Mesodermal cell (in vitro differentiated cells): ENCODE data around the gene SLC46A3. TPM values are rescaled to one million over a fixed set of nuclear protein-coding genes. Genes with fewer than 3 reads are reported as not detected.

Experiments used
- H3K27ac ChIP-seq: 2 replicates; pipeline ENCODE4 v1.7.0; 2013; ENCODE audit warnings: mild to moderate bottlenecking, low read depth, low read length, moderate library complexity; ENCODE audit not compliant: severe bottlenecking
- H3K36me3 ChIP-seq: 2 replicates; pipeline ENCODE4 v1.7.1; 2013; ENCODE audit warnings: mild to moderate bottlenecking, low read length, moderate library complexity; ENCODE audit not compliant: control insufficient read depth, insufficient read depth
- H3K4me1 ChIP-seq: one replicate; pipeline ENCODE4 v1.7.1; 2013; ENCODE audit warnings: mild to moderate bottlenecking, low read length; ENCODE audit not compliant: insufficient read depth, control insufficient read depth, poor library complexity, severe bottlenecking
- H3K4me3 ChIP-seq: 2 replicates; pipeline ENCODE4 v1.7.0; 2013; ENCODE audit warnings: low read length, control low read depth, mild to moderate bottlenecking; ENCODE audit not compliant: insufficient read depth, poor library complexity, severe bottlenecking; ENCODE audit errors: extremely low read depth
- H3K9me3 ChIP-seq: 2 replicates; pipeline ENCODE4 v1.7.1; 2013; ENCODE audit warnings: mild to moderate bottlenecking, low read length, moderate library complexity; ENCODE audit not compliant: control insufficient read depth
- WGBS, 2 experiments: methylation state at CpG; one replicate each; pipeline ENCODE4 v1.1.5; 2013; ENCODE audit warnings: missing lambda C conversion rate in 2 of 2; ENCODE audit not compliant: insufficient coverage in 2 of 2; 5-methylcytosine and 5-hydroxymethylcytosine counted together
- polyA plus RNA-seq, 2 experiments: library from polyadenylated mRNA; stranded (reverse); fragments of 50-300 nt; gene quantifications; one replicate each; pipeline ENCODE4 v1.2.3, GENCODE V29; 2013

SLC46A3 gene, protein sequence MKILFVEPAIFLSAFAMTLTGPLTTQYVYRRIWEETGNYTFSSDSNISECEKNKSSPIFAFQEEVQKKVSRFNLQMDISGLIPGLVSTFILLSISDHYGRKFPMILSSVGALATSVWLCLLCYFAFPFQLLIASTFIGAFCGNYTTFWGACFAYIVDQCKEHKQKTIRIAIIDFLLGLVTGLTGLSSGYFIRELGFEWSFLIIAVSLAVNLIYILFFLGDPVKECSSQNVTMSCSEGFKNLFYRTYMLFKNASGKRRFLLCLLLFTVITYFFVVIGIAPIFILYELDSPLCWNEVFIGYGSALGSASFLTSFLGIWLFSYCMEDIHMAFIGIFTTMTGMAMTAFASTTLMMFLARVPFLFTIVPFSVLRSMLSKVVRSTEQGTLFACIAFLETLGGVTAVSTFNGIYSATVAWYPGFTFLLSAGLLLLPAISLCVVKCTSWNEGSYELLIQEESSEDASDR
- polyA plus RNA-seq (2013, experiment 1 of 2): 20.7 TPM
- 20.3 TPM for polyA plus RNA-seq (2013, experiment 2 of 2)

DNA sequence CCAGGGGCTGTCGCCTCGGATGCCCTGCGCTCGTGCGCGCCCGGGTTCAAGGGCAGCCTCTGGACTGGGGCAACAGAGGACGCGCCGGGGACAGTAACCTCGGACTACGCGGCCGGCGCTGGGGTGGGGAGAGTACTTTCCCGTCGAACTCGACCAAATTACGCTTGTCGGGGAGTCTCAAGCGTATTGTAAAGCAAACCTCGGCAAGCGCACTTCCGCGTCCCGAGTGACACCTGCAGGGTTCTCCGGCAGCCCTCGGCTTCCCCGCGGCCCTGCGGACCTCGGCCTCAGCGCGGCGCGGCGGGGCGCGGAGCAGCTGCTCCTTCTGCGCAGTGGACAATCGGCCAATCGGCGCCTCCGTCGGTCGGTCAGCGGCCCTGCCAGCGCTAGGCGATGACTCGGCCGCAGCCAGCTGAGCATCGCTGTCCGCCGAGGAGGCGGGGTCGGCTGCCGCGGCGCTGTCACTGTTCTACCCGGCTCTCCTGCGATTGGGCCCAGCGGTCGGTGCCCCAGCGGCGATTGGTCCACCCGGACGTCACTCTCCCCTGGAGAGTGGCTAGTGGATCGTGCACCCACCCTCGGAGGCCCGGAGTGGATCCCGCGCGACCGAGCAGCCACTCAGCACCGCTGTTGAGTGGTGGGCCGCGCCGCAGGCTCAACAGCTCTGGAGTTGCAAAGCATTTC lies at the start of gene SLC46A3:
Gene SLC46A3 (minus strand): TSS at position 428 of the 684 bp plus-strand sequence. CDS start 972 bp downstream, outside the sequence.
- peak within 1 kb of the TSS; percentile 63 for H3K4me3 ChIP-seq
- H3K27ac ChIP-seq: peak within 1 kb of the TSS; percentile 46
- H3K4me1 ChIP-seq: peaks cover 21% of the 10 kb centered on the region
- no peaks in the 10 kb centered on the region for H3K36me3 ChIP-seq
- 0 to 1% methylated on average over 53 to 69 of the region's 78 CpGs for WGBS, 2 experiments
- H3K9me3 ChIP-seq: no peaks in the 10 kb centered on the region

DNA sequence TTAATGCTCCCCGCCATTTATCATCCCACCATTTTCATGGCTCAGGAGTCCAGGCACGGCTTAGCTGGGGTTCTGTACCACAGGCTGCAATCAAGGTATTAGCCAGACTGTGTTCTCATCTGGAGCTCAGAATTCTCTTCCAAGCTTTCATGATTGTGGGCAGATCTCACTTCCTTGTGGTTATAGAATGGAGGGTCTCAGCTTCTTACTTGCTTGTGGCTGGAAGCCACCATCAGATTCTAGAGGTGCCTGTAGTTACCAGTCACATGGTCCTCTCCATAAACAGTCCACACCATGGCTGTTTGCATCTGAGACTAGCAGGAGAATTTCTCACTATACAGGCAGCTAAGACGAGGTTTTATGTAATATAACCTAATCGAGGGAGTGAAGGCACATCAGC lies 45.1 kb upstream of the SLC46A3 start:
- 82 to 100% methylated on average over 3 to 4 of the region's 4 CpGs for WGBS, 2 experiments
- H3K4me3 ChIP-seq: no peak overlapping the region
- no peaks in the 10 kb centered on the region for H3K36me3 ChIP-seq
- peaks cover 2% of the 10 kb centered on the region for H3K4me1 ChIP-seq
- H3K9me3 ChIP-seq: peaks cover 4% of the 10 kb centered on the region
- no peak overlapping the region for H3K27ac ChIP-seq

DNA sequence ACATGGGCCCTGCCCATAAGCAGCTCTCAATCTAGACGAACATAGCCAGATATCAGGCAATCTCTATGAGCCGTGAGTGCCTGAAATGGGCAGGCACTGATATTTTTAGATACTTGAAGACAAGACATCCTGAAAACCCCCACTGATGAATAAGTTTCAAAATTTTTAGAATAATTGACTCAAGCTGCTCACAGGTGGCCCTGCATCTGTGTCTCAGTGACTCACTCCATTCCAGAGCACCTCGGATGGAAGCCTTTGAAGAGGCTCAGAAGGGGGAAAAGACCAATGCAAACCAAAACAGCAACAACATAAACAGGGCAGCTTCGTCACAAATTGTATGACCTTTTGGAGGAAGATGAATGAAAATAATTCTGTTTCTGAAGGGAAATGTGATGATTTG lies 42.8 kb upstream of the SLC46A3 start:
- peaks cover 2% of the 10 kb centered on the region for H3K4me1 ChIP-seq
- no peak overlapping the region for H3K4me3 ChIP-seq
- no peak overlapping the region for H3K27ac ChIP-seq
- no peaks in the 10 kb centered on the region for H3K9me3 ChIP-seq
- no peaks in the 10 kb centered on the region for H3K36me3 ChIP-seq
- WGBS, 2 experiments: 94% methylated on average over 2 of the region's 4 CpGs

DNA sequence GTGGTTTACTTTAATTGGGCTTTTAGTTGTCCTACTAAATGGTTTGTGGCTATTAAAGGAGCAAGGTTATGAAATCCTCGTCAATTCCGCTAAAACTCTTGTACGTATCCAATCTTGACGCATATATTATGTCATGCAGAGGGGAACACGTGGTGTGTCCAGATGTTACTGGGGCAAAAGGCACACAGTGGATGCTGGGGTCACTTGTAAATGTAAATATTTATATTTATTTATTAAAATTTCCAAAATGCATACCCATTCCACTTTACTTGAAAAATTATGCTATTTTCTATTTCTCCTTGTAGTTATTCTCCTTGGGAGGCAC lies 36.7 kb upstream of the SLC46A3 start:
- Histone ChIP-seq H3K4me1 (peaks cover 22% of the 10 kb centered on the region), H3K36me3 (no peaks in the 10 kb centered on the region), H3K4me3 (no peak overlapping the region), H3K27ac (peak overlapping the region; percentile 88), H3K9me3 (no peaks in the 10 kb centered on the region)
- WGBS, 2 experiments: 88 to 96% methylated on average over 4 to 5 of the region's 5 CpGs

DNA sequence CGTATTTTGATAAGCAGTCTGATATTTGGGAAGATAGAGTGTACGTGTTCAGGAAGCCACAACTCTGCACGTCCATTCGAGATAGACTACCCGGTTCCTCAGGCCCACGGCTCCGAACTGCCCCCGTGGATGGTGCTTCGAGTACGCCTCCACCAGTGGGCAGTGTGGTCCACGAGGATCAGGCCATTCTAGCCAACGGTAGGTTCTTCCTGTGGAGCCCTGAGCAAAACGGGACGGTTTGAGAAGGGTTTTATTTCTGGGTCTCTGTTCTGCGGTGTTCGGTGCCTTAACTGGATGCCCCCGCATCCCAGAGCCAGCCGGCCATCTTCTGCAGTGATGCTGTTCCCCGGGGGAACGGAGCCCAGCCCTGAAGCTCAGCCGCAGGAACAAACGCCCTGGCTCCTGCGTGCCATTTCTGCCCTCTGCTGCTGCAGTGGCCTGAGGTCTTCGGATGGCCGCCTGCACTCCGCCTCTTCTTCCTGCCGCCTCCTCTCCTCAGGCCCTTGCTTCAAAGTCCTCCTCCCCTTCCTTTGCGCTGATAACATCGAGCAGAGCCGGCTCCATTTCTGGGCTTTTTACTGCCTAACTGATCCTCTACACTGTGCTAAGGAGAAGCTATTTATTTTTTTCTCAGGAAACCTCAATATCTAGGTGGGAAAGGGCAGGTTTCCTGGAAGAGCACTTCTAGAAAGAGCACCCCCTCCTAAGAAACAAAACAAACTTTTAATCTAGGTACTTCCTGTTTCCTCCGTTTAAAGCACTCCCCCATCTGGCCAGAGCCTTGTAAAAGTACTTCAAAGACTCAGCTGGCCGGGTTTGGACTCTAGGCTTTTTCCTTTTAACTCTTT lies 36.2 kb upstream of the SLC46A3 start:
- Histone ChIP-seq H3K4me3 (no peak overlapping the region), H3K9me3 (no peaks in the 10 kb centered on the region), H3K36me3 (no peaks in the 10 kb centered on the region), H3K4me1 (peaks cover 22% of the 10 kb centered on the region), H3K27ac (peak overlapping the region; percentile 88)
- WGBS, 2 experiments: 87 to 88% methylated on average over 25 to 29 of the region's 32 CpGs

DNA sequence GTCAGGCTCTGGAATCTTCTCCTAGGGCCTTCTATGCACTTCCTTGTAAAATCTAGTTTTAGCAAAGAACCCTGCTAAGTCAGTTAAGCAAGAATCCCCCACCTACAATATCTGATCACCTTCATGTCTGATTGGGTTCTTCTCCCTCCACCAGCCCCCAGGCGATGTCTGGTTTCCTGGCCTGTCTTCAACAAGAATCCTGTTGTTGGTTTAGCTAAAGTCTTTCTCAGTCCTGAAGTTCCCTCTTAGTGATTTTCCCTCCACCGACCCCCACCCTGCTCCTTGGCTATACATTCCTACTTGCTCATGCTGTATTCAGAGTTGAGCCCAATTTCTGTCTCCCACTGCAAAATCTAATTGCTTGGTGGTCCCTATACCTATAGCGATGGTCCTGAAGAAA lies 35.2 kb upstream of the SLC46A3 start:
- Histone ChIP-seq H3K9me3 (no peaks in the 10 kb centered on the region), H3K27ac (peak overlapping the region; percentile 88), H3K4me3 (no peak overlapping the region), H3K4me1 (peaks cover 22% of the 10 kb centered on the region), H3K36me3 (no peaks in the 10 kb centered on the region)
- WGBS, 2 experiments: 91% methylated on average over 2 to 3 of the region's 3 CpGs

DNA sequence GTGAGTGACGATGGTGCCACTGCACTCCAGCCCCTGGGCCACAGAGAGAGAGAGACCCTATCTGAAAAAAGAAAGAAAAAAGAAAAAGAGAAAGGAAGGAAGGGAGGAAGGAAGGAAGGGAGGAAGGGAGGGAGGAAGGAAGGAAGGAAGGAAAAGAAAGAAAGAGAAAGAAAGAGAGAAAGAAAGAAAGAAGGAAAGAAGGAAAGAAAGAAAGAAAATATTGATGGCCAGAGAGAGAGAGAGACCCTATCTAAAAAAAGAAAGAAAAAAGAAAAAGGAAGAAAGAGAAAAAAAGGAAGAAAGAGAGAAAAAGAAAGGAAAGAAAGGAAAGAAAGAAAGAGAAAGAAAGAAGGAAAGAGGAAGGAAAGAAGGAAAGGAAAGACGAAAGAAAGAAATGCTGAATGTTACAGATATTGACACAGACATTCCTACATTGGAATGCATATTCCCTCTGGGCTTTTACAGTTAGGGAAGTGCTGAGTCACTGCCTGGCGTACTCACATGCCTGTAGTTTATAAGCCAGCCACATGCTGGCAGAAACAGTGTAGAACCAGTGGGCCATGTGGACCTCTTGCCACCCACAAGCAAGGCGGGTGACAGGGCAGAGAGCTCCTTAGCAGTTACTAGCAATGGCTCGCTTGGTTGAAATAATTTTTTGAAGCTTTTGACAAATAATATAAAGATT lies 34.6 kb upstream of the SLC46A3 start:
- Histone ChIP-seq H3K36me3 (no peaks in the 10 kb centered on the region), H3K9me3 (no peaks in the 10 kb centered on the region), H3K27ac (peak overlapping the region; percentile 88), H3K4me3 (no peak overlapping the region), H3K4me1 (peaks cover 22% of the 10 kb centered on the region)
- 64 to 72% methylated on average over 2 to 3 of the region's 5 CpGs for WGBS, 2 experiments

DNA sequence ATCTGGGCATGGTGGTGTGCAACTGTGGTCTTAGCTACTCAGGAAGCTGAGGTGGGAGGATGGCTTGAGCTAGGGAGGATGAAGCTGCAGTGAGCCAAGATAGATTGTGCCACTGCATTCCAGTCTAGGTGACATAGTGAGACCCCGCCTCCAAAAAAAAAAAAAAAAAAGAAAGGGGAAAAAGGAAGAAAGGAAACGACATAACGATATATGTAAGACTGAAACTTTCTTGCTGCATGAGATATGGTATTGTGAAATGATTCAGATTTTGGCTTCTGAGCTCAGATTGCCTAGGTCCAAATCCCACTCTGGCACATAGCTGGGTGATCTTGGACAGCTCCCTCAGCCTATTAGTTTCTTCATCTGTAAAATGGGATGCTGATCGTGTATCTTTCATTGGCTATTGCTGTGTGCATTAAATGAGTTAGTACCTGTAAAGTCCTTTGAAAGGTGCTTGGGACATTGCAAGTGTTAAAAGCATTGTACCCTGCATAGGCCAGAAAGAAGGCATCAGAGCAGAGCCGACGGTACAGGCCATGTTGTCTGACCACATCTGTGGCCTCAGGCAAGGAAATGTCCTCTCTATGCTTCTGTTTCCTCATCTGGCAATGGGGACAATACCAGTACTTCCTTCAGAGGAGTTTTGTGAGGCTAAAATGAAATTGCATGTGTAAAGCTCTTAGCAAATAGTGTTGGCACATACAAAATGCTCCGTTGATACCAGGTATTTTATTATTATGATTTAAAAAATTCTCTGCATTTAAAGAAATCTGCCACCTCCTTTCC lies 32.6 kb upstream of the SLC46A3 start:
- 88 to 95% methylated on average over 6 of the region's 7 CpGs for WGBS, 2 experiments
- no peak overlapping the region for H3K27ac ChIP-seq

DNA sequence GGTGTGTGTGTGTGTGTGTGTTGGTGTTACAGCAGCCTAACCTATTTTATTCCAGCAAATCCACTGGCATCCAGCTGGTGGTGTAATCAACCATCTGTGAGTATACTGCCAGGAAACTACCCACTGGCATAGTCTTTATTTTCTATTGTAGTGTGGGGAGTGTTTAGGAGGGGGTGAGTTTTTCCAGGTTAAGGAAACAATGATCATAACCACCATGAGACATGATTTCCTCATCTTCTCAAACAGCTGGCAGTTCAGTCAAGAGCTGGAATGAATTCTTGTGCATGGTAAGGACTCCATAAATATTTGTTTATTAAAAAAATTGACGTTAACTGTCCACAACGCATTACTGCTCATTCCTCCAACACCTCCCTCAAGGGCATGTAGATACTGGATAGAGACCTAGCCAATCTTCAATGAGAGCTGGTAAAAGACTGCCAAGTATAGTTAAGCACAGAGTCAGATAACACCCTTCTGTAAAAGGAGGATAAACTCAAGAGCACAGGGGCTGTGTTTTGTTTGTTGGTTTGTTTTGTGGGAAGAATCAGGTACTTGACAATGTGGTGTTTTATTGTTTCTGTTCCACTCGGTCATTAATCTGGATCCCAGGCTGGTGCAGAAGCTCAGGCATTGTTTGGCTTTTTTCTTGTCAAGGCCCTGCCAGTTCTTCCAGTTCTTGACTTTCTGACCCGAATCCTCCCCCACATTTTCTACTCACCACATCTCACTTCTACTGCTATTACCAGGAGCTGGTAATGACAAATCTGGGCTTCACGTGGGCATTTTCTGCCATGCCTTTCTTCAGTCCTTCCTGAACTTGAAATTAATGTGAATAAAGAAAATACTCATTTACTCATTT lies 31.6 kb upstream of the SLC46A3 start:
- Histone ChIP-seq H3K4me3 (no peak overlapping the region), H3K27ac (peak overlapping the region; percentile 33), H3K4me1 (peaks cover 32% of the 10 kb centered on the region), H3K9me3 (no peaks in the 10 kb centered on the region), H3K36me3 (no peaks in the 10 kb centered on the region)
- 83 to 100% methylated on average over 1 of the region's 5 CpGs for WGBS, 2 experiments

More for the DNA sequence above, 32.6 kb upstream of the SLC46A3 start:
- Histone ChIP-seq H3K4me1 (peaks cover 28% of the 10 kb centered on the region), H3K36me3 (no peaks in the 10 kb centered on the region), H3K9me3 (no peaks in the 10 kb centered on the region), H3K4me3 (no peak overlapping the region)
